ENCODE results near the gene TMCC1.

The TMCC1 gene

DNA sequence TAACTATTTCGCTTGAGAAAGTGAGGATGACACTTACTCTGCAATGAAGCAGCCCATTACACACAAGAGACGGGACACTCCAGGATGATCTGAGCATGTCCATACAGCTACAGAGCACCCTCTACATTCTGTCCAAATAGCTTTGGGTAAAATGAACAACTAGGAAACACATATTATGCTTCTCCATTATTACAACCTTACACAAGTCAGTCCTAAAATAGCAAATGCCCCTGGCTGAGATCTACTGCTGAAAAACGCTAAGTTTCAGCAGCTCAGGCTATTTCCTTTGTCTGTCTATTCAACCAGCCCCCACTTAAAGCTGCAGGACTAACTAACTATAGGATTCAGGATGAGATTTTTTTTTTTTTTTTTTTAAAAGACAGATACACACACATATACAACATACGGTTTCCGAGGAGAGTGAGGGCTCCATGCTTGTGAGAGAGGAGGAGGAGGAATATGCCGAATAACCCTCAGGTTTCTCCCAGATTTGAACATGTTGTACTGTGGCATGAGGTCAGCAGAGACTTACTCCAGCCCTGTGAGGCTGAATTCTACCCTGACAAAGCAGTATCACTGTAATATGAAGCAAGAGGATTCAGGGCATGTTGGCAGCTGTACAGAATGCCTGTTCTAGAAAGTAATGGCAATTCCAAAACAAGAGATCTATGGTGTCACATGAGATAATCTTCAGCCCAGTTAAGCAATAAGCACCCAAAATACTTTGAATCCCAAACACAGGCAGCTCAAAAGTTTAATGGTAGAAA, 169.8 kb downstream of the TMCC1 start:
- peak; percentile 95 for DNase-seq (ENCODE audit: low read depth)
- peak overlapping the region; percentile 13 for H3K4me3 ChIP-seq (ENCODE audit: low read depth, low read length)
- TF ChIP-seq, protein P1, sequence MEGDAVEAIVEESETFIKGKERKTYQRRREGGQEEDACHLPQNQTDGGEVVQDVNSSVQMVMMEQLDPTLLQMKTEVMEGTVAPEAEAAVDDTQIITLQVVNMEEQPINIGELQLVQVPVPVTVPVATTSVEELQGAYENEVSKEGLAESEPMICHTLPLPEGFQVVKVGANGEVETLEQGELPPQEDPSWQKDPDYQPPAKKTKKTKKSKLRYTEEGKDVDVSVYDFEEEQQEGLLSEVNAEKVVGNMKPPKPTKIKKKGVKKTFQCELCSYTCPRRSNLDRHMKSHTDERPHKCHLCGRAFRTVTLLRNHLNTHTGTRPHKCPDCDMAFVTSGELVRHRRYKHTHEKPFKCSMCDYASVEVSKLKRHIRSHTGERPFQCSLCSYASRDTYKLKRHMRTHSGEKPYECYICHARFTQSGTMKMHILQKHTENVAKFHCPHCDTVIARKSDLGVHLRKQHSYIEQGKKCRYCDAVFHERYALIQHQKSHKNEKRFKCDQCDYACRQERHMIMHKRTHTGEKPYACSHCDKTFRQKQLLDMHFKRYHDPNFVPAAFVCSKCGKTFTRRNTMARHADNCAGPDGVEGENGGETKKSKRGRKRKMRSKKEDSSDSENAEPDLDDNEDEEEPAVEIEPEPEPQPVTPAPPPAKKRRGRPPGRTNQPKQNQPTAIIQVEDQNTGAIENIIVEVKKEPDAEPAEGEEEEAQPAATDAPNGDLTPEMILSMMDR (conservative IDR thresholded peaks at IDR 0.05; ENCODE audit: low read depth, low read length) = no peak

DNA sequence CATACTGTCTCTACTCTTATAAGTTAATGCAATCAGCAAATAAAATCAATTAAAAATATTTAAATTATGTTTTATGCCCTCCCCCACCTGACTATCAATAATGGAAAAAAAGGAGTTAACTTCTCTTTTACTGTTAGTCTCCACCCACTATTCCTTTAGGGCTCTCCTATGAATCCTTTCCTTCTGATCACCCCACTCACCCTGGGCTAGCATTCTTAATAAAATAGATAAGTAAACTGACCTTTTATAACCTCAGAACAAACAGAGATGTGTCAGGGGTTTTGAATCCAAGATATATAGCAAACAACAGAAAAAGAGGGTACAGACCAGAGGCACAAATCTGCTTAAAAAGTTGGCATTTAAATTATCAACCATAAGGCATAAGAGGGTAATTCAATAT, 171.0 kb downstream of the TMCC1 start:
- DNase-seq (ENCODE audit: low read depth) = no peak
- no peak overlapping the region for H3K4me3 ChIP-seq (ENCODE audit: low read depth, low read length)
- TF ChIP-seq, protein P1 (conservative IDR thresholded peaks at IDR 0.05; ENCODE audit: low read depth, low read length) = no peak

DNA sequence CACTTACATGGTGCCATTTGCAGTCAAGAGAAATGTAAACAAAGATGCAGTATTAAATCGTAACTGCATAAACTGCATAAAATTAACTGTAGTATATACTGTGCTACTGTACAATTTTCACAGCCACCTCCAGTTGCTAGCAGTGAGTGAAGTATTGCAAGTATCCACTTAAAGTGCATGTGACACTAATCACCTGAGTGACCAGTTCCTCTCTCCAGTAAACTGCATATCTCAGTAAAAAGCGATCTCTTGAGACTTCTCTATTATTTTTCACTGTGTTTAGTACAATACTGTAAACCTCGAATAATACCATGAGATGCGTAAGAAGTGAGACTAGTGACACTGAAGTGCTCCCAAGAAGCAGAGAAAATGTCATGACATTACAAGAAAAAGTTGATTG, 175.3 kb downstream of the TMCC1 start:
- TF ChIP-seq, protein P1 (conservative IDR thresholded peaks at IDR 0.05; ENCODE audit: low read depth, low read length) = no peak
- DNase-seq (ENCODE audit: low read depth) = no peak
- no peak overlapping the region for H3K4me3 ChIP-seq (ENCODE audit: low read depth, low read length)

DNA sequence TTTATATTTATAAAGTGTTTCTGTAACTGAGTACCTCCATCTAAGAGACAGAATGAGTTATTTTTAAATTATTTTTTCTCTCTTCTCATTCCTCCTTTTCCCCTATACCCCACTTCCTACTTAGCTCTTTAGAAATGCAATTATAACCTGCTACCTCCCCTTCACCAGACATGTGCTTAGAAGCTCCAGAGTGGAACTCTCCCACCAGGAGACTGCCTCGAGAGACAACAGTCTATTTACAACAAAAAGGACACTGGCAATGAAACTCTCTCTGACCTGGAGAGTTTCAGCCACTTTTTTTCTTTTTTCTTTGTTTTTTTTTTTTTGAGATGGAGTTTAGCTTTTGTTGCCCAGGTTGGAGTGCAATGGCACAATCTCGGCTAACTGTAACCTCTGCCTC, 177.7 kb downstream of the TMCC1 start:
- TF ChIP-seq, protein P1 (conservative IDR thresholded peaks at IDR 0.05; ENCODE audit: low read depth, low read length) = no peak
- DNase-seq (ENCODE audit: low read depth) = no peak
- no peak overlapping the region for H3K4me3 ChIP-seq (ENCODE audit: low read depth, low read length)

DNA sequence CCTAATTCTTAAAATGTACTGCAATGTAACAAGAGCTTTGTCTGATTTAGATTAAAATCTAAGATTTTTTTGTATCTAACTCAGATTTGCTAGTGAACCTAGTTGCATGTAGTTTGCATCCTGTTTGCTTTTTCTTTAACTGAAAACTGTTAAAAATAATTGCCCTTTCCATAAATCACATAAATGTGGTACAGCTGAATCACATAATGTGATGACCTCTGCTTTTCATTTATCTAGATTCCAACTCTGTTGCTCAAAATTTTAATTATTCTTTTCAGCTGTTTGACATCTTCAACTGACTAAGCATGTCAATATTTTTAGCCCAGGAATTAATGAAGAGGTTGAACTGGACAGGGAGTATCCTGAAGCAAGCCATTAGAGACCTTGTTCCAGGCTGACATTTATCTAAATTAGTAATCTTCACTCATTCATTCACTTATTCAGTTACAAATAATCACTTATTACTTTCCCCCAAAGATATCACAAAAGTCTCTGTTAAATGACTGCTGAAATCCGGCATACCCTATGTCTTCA, 185.1 kb downstream of the TMCC1 start:
- TF ChIP-seq, protein P1 (conservative IDR thresholded peaks at IDR 0.05; ENCODE audit: low read depth, low read length) = no peak
- H3K4me3 ChIP-seq (ENCODE audit: low read depth, low read length) = no peak overlapping the region
- DNase-seq (ENCODE audit: low read depth) = no peak

DNA sequence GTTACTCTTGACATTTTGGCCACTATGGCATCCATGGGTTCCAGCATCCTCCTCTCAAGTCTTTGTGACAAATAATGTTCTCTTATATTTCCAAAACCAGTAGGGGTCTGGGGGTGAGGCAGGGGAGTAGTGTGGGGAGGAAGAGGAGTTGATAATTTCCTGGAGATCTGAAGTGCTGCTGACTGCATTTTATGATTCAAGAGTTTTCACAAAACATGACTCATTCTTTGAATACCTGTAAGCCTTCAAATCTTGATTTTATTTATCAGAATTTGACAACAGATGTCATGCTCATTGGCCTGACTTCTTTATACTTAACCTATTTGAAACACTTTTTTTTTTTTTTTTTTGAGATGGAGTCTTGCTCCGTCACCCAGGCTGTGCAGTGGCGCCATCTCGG, 188.2 kb downstream of the TMCC1 start:
- H3K4me3 ChIP-seq (ENCODE audit: low read depth, low read length) = no peak overlapping the region
- DNase-seq (ENCODE audit: low read depth) = no peak
- TF ChIP-seq, protein P1 (conservative IDR thresholded peaks at IDR 0.05; ENCODE audit: low read depth, low read length) = no peak

DNA sequence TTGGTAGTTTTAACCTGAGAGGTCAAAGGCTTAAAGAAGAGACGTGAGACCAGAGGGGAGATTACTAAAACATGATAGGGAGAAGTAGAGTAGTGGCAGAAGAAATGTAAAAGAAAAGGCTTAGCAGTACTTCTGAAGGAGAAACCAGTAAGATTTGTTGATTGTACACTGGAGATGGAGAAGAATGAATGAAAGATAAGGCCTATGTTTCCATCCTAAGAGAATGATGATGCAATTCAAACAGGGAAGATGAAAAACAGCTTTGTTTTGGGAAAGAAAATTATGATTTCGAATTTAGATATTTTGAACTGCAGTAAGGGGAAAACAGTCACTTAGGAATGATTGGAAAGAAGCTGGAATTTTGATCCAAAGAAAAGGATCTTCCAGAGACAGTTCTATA, 189.6 kb downstream of the TMCC1 start:
- TF ChIP-seq, protein P1 (conservative IDR thresholded peaks at IDR 0.05; ENCODE audit: low read depth, low read length) = no peak
- peak; percentile 11 for DNase-seq (ENCODE audit: low read depth)
- no peak overlapping the region for H3K4me3 ChIP-seq (ENCODE audit: low read depth, low read length)

Data from choroid plexus epithelial cell (primary cell).